ENCODE measurements around the gene FOXP2. TPM values are rescaled to one million over a fixed set of nuclear protein-coding genes. Genes with fewer than 3 reads are reported as not detected.

Gene FOXP2
- 0.40 TPM in 1 of 2 replicates, not detected in the other for total RNA-seq

GRCh38 chr7:114414156-114415063 lies at the start of gene FOXP2:
Gene FOXP2 (plus strand): TSS chr7:114414815. CDS start chr7:114426512, 11,697 bp downstream.

Small RNA genes lying within 50 kb of the gene (small RNA-seq; reads per million reads assigned to genes)
- gene MIR3666, result not detected
- not detected for gene RNA5SP238
